Fibroblast of peridontal ligament (primary cell): ENCODE measurements around the gene DES.
A peak's percentile ranks its signal among the peaks of the same experiment; 100 is the strongest.

ENCODE experiments used
- DNase-seq: peaks from one replicate; pipeline ENCODE4 v3.0.0-alpha.2; 2010; ENCODE audit errors: extremely low read depth

DES gene

DNA sequence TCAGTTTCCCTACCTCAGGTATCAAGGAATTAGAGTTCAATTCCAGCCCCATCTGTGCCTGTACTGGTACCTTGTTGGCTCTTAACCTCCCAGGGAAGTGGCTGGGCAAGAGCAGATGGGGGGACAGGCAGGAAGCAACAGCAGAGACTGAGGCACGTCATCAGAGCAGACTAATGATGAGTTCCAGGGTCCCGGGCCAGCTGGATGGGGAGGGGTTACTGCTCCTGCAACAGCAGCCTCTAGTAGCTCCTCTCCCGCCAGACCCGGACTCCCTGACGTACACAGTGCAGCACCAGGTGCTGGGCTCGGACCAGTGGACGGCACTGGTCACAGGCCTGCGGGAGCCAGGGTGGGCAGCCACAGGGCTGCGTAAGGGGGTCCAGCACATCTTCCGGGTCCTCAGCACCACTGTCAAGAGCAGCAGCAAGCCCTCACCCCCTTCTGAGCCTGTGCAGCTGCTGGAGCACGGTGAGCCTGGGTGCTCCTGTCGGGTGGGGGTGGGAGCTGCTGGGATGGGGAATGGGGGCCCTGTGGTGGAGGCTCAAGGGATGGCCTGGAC, 54.5 kb downstream of the DES start:
- no peak for DNase-seq

DNA sequence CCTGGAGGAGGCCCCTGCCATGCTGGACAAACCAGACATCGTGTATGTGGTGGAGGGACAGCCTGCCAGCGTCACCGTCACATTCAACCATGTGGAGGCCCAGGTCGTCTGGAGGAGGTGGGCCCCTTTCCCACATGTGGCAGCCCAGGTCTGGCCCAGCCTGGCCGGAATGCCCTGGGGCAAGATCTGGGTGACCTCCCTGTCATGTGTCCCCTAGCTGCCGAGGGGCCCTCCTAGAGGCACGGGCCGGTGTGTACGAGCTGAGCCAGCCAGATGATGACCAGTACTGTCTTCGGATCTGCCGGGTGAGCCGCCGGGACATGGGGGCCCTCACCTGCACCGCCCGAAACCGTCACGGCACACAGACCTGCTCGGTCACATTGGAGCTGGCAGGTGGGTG, 55.3 kb downstream of the DES start:
- DNase-seq, result no peak

DNA sequence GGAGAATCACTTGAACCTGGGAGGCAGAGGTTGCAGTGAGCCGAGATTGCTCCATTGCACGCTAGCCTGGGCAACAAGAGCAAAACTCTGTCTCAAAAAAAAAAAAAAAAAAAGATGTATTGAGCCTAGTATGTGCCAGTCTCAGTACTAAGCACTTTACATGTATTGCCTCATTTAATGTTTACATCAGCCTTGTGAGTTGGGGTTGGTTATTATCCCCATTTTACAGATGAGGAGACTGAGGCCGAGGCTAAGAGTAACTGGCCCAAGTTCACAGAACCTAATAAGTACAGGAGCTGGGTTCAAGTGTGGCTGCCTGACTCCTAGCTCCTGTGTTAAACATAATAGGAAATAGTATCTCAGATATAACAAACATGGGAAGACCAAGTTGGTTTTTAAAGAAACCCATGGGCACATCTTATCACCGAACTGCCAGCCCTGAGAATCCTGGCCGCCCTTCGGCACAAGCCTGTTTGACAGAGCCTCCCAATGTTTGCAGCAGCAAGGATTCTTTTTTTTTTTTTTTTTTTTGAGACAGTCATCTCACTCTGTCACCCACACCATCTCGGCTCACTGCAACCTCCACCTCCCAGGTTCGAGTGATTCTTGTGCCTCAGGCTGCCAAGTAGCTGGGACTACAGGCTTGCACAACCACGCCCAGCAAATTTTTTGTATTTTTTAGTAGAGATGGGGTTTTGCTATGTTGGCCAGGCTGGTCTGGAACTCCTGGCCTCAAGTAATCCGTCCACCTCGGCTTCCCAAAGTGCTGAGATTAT, 56.3 kb downstream of the DES start:
- DNase-seq, result no peak

DNA sequence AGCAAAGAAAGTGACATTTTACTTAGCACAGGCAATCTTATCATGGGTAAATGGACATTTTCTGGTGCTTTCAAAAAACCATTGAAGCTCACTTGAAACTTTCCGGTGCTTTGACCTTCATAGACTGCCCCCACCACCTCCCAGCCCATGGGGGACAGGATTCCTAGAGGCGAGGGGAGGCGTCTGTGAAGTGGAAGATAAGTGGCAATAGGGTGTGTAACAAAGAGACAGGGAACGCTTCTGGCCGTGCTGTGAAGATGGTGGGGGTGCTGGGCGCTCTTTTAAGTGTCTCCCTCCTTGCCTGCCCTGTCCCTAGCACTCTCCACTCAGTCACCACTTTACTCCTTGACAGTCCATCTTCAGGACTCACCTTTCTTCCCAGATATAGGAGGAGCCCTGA, 57.1 kb downstream of the DES start:
- DNase-seq, result no peak

DNA sequence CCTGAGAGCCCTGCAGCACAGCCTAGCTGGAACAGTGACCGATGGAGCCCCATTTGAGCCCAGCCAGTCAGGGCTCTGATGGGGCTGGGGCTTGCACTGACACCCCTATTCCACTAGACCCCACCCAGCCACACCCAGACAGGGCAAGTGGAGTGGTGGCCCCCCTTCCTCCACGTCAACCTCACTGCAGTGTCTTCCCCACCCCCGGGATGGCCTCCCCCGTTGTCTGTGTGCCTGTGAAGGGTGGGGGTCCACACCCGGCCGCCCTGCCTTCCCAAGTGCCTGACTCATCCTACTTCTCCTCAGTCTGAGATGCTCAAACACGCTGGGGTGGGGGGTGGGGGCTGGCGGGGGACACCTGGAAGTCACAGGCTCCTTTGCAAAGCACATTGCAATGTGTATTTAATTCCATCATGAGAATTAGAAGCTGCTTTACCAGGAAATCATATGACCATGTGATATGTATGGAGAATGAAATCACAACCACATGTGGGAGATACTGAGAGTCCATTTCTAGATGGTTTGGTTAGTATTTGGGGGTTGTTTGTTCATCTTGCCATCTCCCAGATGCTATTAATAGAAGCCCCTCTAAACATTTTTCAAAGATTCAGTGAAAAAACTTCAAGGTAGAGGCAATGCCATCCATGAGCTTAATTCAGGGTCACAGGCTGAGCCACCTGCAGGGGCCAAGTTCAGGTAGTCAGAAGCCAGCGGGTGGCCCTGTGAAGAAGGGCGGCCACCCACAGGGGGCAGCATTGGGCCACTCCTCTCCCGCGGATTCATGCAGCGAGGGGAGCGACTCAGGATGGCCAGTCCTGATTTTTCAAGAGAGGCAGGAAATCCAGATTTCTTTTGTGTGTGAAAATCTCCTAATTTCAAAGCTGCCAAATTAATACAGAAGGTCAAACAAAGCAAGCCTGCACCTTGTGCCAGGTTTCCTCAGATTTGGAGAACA, 57.8 kb downstream of the DES start:
- peak; percentile 81 for DNase-seq
